GM21390 (cell line): ENCODE results near the gene WDFY2.
"Not testable (repeated sequence)": the region's sequence is repeated elsewhere in the genome, so short reads cannot be mapped to it uniquely, and the experiment has no call there.

ENCODE experiments used
- ATAC-seq: cut with Tn5 transposase; IDR thresholded peaks from one replicate; pipeline ENCODE4 v1.9.1; 2021; ENCODE audit not compliant: unreplicated experiment

Gene WDFY2

GRCh38 chr13:51629491-51630287 lies 45.4 kb downstream of the WDFY2 start:
- ATAC-seq = no peak

- ATAC-seq = no peak
Measured at GRCh38 chr13:51630288-51630615, 46.0 kb downstream of the WDFY2 start.

- no peak for ATAC-seq
Measured at GRCh38 chr13:51632591-51633362, 48.5 kb downstream of the WDFY2 start.

- no peak for ATAC-seq
Measured at GRCh38 chr13:51635137-51635878, 51.0 kb downstream of the WDFY2 start.

- no peak for ATAC-seq
Measured at GRCh38 chr13:51636349-51636890, 52.2 kb downstream of the WDFY2 start.

GRCh38 chr13:51637852-51638215 lies 53.6 kb downstream of the WDFY2 start:
- no peak for ATAC-seq

- ATAC-seq = no peak
Measured at GRCh38 chr13:51638216-51638871, 54.1 kb downstream of the WDFY2 start.

GRCh38 chr13:51639171-51639570 lies 54.9 kb downstream of the WDFY2 start:
- no peak for ATAC-seq

GRCh38 chr13:51640696-51641095 lies 56.4 kb downstream of the WDFY2 start:
- ATAC-seq = not testable (repeated sequence)

- ATAC-seq = no peak
Measured at GRCh38 chr13:51643105-51643881, 59.0 kb downstream of the WDFY2 start.

GRCh38 chr13:51643882-51644281 lies 59.6 kb downstream of the WDFY2 start:
- no peak for ATAC-seq

- no peak for ATAC-seq
Measured at GRCh38 chr13:51644654-51645053, 60.4 kb downstream of the WDFY2 start.

- ATAC-seq = no peak
Measured at GRCh38 chr13:51645154-51645650, 60.9 kb downstream of the WDFY2 start.

GRCh38 chr13:51645761-51646670 lies 61.8 kb downstream of the WDFY2 start:
- ATAC-seq = no peak

- no peak for ATAC-seq
Measured at GRCh38 chr13:51647067-51647466, 62.8 kb downstream of the WDFY2 start.

- not testable (repeated sequence) for ATAC-seq
Measured at GRCh38 chr13:51652193-51652592, 67.9 kb downstream of the WDFY2 start.

GRCh38 chr13:51659276-51660127 lies 75.2 kb downstream of the WDFY2 start:
- no peak for ATAC-seq

GRCh38 chr13:51660813-51661212 lies 76.6 kb downstream of the WDFY2 start:
- no peak for ATAC-seq
